Osteoblast (primary cell): ENCODE data around the gene SPINK8. TPM values are rescaled to one million over a fixed set of nuclear protein-coding genes. Genes with fewer than 3 reads are reported as not detected.

Source experiments
- DNase-seq: peaks from one replicate; pipeline ENCODE4 v3.0.0; 2011; ENCODE audit warnings: low spot score, mixed read lengths; ENCODE audit not compliant: insufficient read length; ENCODE audit errors: missing footprints
- H2AFZ ChIP-seq: 2 replicates; pipeline ENCODE4 v1.6.0; 2011; ENCODE audit warnings: mild to moderate bottlenecking, low read length
- H3K27ac ChIP-seq: 2 replicates; pipeline ENCODE4 v1.5.1; 2011; ENCODE audit warnings: mild to moderate bottlenecking, low read depth, low read length, moderate library complexity
- H3K27me3 ChIP-seq: 2 replicates; pipeline ENCODE4 v1.6.0; 2012; ENCODE audit warnings: mild to moderate bottlenecking, control low read depth, inconsistent platforms, low read length, moderate library complexity; ENCODE audit not compliant: insufficient read depth
- H3K36me3 ChIP-seq: 2 replicates; pipeline ENCODE4 v1.5.1; 2011; ENCODE audit warnings: mild to moderate bottlenecking, low read length, control low read depth, moderate library complexity; ENCODE audit not compliant: insufficient read depth
- H3K4me1 ChIP-seq: 2 replicates; pipeline ENCODE4 v1.5.1; 2011; ENCODE audit warnings: mild to moderate bottlenecking, low read length, control low read depth, moderate library complexity; ENCODE audit not compliant: insufficient read depth
- H3K4me2 ChIP-seq: 2 replicates; pipeline ENCODE4 v1.6.0; 2011; ENCODE audit warnings: mild to moderate bottlenecking, low read length; ENCODE audit not compliant: insufficient read depth
- H3K4me3 ChIP-seq: fragments of 200-600 bp; sonication (generic); 3 replicates; pipeline ENCODE4 v1.5.1; 2012; ENCODE audit warnings: mild to moderate bottlenecking, low read length, inconsistent platforms; ENCODE audit not compliant: insufficient read depth
- H3K79me2 ChIP-seq: 2 replicates; pipeline ENCODE4 v1.6.0; 2012; ENCODE audit warnings: mild to moderate bottlenecking, low read length, control low read depth, inconsistent platforms; ENCODE audit not compliant: insufficient read depth
- H3K9me3 ChIP-seq: 2 replicates; pipeline ENCODE4 v1.5.1; 2011; ENCODE audit warnings: low read depth, low read length, control low read depth
- H4K20me1 ChIP-seq: 2 replicates; pipeline ENCODE4 v1.6.0; 2012; ENCODE audit warnings: mild to moderate bottlenecking, low read length, control low read depth; ENCODE audit not compliant: insufficient read depth
- total RNA-seq: library from RNA; depleted of rRNA; stranded (reverse); fragments of >200 nt; gene quantifications from 2 replicates; pipeline ENCODE4 v1.2.3, GENCODE V29; 2012
- TF ChIP-seq, protein P1 (sequence below): IDR thresholded peaks from 2 replicates; pipeline ENCODE4 v1.5.1; 2011; ENCODE audit warnings: mild to moderate bottlenecking, low read depth, low read length, moderate library complexity; ENCODE audit errors: extremely low read depth

Gene SPINK8
- total RNA-seq, 1 donor, result not detected

DNA sequence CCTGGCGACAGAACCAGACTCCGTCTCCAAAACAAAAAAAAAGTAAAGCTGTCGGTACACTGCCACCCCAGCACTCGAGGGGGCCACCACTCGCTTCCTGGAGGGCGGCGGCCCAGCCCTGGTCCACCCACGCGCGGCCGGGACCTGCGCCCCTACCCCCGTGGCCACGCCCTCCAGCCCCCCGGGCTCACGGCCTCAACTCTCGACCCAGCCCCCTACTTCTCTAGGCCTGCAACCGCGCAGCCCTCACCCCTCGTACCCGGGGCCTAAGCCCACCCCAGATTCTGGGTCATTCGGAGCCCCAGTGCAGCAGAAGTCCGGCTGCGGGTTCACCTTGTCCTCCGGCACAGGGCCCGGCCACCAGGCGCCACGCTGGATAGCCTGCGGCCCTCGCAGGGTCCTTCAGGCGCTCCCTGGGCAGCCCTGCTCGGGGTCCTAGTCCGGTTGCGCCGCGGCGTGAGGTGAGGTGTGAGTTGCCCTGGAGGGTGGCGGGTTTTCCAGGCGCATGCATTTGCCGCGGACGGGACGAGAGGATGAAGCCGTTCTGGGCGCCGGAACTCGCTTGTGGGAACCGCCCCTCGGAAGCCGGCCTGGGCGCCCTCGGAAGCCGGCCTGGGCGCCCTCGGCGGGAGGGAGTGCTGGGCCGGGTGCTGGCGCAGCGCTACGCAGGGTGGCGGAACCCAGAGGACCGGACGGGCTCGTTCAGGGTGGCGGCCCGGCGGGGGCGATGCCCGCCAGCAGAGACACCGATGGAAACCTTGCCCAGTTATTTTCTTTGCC is 32.3 kb downstream of the SPINK8 start, which contains the start of gene NME6:
TSS of gene NME6 (minus strand) at position 348 of the 780 bp plus-strand sequence.
- Histone ChIP-seq H4K20me1 (no peaks in the 10 kb centered on the region), H3K79me2 (peaks cover 33% of the 10 kb centered on the region), H3K36me3 (peaks cover 24% of the 10 kb centered on the region), H2AFZ (peak within 1 kb of the TSS; percentile 96), H3K4me3 (peak within 1 kb of the TSS; percentile 90), H3K9me3 (no peaks in the 10 kb centered on the region), H3K27me3 (no peaks in the 10 kb centered on the region), H3K4me1 (peaks cover 15% of the 10 kb centered on the region), H3K4me2 (peak within 1 kb of the TSS; percentile 91), H3K27ac (peak within 1 kb of the TSS; percentile 59)
- TF ChIP-seq, protein P1, sequence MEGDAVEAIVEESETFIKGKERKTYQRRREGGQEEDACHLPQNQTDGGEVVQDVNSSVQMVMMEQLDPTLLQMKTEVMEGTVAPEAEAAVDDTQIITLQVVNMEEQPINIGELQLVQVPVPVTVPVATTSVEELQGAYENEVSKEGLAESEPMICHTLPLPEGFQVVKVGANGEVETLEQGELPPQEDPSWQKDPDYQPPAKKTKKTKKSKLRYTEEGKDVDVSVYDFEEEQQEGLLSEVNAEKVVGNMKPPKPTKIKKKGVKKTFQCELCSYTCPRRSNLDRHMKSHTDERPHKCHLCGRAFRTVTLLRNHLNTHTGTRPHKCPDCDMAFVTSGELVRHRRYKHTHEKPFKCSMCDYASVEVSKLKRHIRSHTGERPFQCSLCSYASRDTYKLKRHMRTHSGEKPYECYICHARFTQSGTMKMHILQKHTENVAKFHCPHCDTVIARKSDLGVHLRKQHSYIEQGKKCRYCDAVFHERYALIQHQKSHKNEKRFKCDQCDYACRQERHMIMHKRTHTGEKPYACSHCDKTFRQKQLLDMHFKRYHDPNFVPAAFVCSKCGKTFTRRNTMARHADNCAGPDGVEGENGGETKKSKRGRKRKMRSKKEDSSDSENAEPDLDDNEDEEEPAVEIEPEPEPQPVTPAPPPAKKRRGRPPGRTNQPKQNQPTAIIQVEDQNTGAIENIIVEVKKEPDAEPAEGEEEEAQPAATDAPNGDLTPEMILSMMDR, result no peak
- peak; percentile 97 for DNase-seq

DNA sequence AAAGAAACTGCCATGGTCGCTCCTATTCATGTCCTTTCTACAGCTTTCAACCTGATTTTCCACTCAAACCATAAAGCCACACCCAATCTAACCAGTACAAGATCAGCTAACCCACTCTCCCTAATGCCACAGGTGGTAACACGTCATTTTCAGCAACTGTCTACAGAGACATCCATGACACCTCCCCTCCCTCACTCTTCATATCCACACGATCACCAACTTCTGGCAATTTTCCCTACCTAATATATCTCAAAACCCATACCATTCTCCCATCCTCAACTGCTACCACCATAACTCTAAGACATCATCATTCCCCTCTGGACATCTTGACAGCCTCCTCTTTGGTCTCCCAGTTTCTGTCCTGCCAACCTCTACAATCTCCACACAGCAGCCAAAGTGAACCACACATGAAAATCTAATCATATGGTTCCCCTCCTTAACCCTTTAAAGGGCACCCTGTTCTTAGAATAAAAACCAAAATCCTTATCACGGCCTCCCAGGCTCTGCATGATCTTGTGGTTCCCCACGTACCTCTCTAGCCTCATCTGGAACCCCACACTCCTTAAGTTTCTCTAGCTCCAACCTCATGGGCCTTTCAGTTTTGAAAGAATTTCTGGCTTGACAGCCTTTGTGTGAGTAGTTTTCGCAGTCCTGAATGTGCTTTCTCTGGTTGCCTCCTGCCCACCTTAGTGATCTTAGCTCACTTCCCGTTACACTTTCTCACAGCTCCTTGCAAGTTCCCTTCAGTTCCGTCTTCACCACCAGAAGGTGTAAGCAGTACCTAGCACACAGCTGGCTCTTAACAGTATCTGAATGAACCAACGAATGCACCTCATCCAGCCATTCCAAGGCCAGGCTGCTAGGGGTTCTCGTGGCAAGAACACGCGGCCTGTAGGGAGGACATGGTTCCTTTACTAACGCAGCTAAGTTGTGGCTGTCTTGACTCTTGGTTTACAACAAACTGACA is 33.4 kb downstream of the SPINK8 start:
- Histone ChIP-seq H3K4me2 (peak overlapping the region; percentile 91), H4K20me1 (no peaks in the 10 kb centered on the region), H3K9me3 (no peaks in the 10 kb centered on the region), H3K4me1 (peaks cover 15% of the 10 kb centered on the region), H2AFZ (peak overlapping the region; percentile 96), H3K79me2 (peaks cover 33% of the 10 kb centered on the region), H3K27ac (no peak overlapping the region), H3K4me3 (peak overlapping the region; percentile 90), H3K36me3 (peaks cover 30% of the 10 kb centered on the region), H3K27me3 (no peaks in the 10 kb centered on the region)
- no peak for DNase-seq
- TF ChIP-seq, protein P1, result no peak

DNA sequence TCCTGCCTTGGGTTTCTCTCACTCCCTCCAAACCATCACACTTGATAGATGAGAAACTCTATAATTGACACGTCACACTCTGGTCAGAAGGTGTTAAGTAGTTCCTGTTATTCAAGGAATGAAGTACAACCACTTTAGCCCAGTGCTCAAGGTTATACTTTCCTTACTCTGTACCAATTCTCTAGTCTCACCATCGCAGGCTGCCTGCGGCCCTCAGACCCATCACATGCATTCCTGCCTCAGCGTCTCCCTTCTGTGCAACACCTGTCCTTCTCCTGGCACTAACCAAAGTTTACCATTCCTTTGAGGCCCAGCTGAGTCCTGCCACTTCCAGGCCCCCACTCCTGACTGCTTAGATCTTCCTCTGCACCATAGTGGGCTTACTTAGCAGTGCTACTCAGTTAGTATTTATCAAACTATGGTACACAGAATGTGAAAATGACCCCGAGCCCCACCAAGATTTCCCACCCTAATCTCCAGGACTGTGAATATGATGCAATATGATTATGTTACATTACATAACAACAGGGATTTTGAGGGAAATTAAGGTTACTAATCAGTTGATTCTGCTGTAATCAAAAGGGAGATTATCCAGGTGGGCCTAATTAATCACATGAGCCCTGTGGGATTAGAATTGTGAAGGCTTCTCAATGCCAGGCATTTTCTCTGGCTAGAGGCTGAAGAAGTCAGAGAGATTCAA is 36.2 kb downstream of the SPINK8 start:
- Histone ChIP-seq H3K4me3 (no peak overlapping the region), H3K9me3 (no peaks in the 10 kb centered on the region), H3K4me2 (no peak overlapping the region), H3K4me1 (peaks cover 15% of the 10 kb centered on the region), H2AFZ (no peak overlapping the region), H3K79me2 (peaks cover 33% of the 10 kb centered on the region), H4K20me1 (no peaks in the 10 kb centered on the region), H3K27ac (no peak overlapping the region), H3K36me3 (peaks cover 52% of the 10 kb centered on the region), H3K27me3 (no peaks in the 10 kb centered on the region)
- no peak for DNase-seq
- TF ChIP-seq, protein P1, result no peak
